ENCODE data around the gene GH1. TPM values are rescaled to one million over a fixed set of nuclear protein-coding genes. Genes with fewer than 3 reads are reported as not detected.
"Not testable (repeated sequence)": the region's sequence is repeated elsewhere in the genome, so short reads cannot be mapped to it uniquely, and the experiment has no call there.

Gene GH1
- total RNA-seq, 1 experiment from 2014 or later, result not detected

GRCh38 chr17:63910096-63910495 lies 8.5 kb downstream of the GH1 start:
- no peak for DNase-seq
- Histone ChIP-seq H2BK12ac (ENCODE audit: insufficient read length, low read depth, low read length) (no peak overlapping the region), H4K5ac (ENCODE audit: insufficient read length, low read depth, low read length) (no peak overlapping the region), H2BK120ac (ENCODE audit: low read depth, low read length, poor library complexity, severe bottlenecking) (no peak overlapping the region), H3K4me2 (ENCODE audit: insufficient read depth, insufficient read length, low read length) (no peak overlapping the region), H3T11ph (ENCODE audit: low read length) (no peak overlapping the region), H2AFZ (ENCODE audit: low read length) (no peak overlapping the region), H4K8ac (replicated peaks; ENCODE audit: insufficient read length, low read depth, low read length) (no peak overlapping the region), H3K4ac (ENCODE audit: low read depth, low read length) (no peak overlapping the region), H3K9ac (ENCODE audit: extremely low read depth, insufficient read length, low read length) (no peak overlapping the region), H4K20me1 (ENCODE audit: control insufficient read depth, insufficient read depth, insufficient read length) (no peaks in the 10 kb centered on the region), H3K27me3 (ENCODE audit: insufficient read depth, low read length) (no peaks in the 10 kb centered on the region), H3K14ac (ENCODE audit: insufficient read depth, low read length) (no peak overlapping the region), H3K4me1 (ENCODE audit: insufficient read depth, low read length) (no peaks in the 10 kb centered on the region; the same call in 1 of the 2 replicates), H3K79me1 (ENCODE audit: insufficient read depth, low read depth, low read length, poor library complexity, severe bottlenecking) (no peaks in the 10 kb centered on the region), H2BK20ac (ENCODE audit: low read depth, low read length, poor library complexity, severe bottlenecking) (no peak overlapping the region), H3K9me3 (ENCODE audit: control insufficient read depth, low read depth, low read length) (no peaks in the 10 kb centered on the region), H3K23me2 (ENCODE audit: insufficient read length, low read depth, low read length, poor library complexity, severe bottlenecking) (no peaks in the 10 kb centered on the region), H3K56ac (ENCODE audit: insufficient read length, low read depth, low read length) (no peak overlapping the region), H2BK15ac (ENCODE audit: low read depth, low read length) (no peak overlapping the region), H3K23ac (ENCODE audit: insufficient read length, low read depth, low read length) (no peak overlapping the region), H2AK5ac (ENCODE audit: insufficient read length, low read length) (no peak overlapping the region), H3K27ac (ENCODE audit: insufficient read length, low read depth, low read length) (no peak overlapping the region), H4K91ac (ENCODE audit: insufficient read length, low read depth, low read length) (no peak overlapping the region), H2BK5ac (ENCODE audit: insufficient read length, low read length) (no peak overlapping the region), H3K79me2 (ENCODE audit: insufficient read depth, low read length) (no peaks in the 10 kb centered on the region), H3K18ac (ENCODE audit: insufficient read length, low read depth, low read length) (no peak overlapping the region)
- Mint-ChIP-seq H3K4me3 (no peak overlapping the region), H3K4me1 (peaks cover 12 to 25% of the 10 kb centered on the region in 2 experiments), H3K27me3 (ENCODE audit: low read depth) (peaks cover 4% of the 10 kb centered on the region), H3K36me3 (ENCODE audit: insufficient read depth in 1 of 3, low read depth in 3 of 3) (no peaks in the 10 kb centered on the region), H3K27ac (no peak overlapping the region; a peak in 1 of 7 replicates), H3K9me3 (no peaks in the 10 kb centered on the region; a peak in 1 of 5 replicates)
- no peak for TF ChIP-seq CTCF (conservative IDR thresholded peaks at IDR 0.05)
- no CpG with 5 or more reads among the region's 14 CpGs for WGBS (ENCODE audit: extremely low coverage, insufficient read length, low lambda C conversion rate)

- not testable (repeated sequence) for H2AK5ac ChIP-seq (ENCODE audit: insufficient read length, low read length); H3K4ac ChIP-seq (ENCODE audit: low read depth, low read length); H3K79me2 ChIP-seq (ENCODE audit: insufficient read depth, low read length); H3K4me2 ChIP-seq (ENCODE audit: insufficient read depth, insufficient read length, low read length); H4K5ac ChIP-seq (ENCODE audit: insufficient read length, low read depth, low read length); H3K9me3 ChIP-seq (ENCODE audit: control insufficient read depth, low read depth, low read length); H3K23ac ChIP-seq (ENCODE audit: insufficient read length, low read depth, low read length); H3K36me3 Mint-ChIP-seq (ENCODE audit: insufficient read depth in 1 of 3, low read depth in 3 of 3); H3K9me3 Mint-ChIP-seq; H3T11ph ChIP-seq (ENCODE audit: low read length); H2BK20ac ChIP-seq (ENCODE audit: low read depth, low read length, poor library complexity, severe bottlenecking); H3K4me3 Mint-ChIP-seq; H3K27ac Mint-ChIP-seq; H3K18ac ChIP-seq (ENCODE audit: insufficient read length, low read depth, low read length); H4K8ac ChIP-seq (replicated peaks; ENCODE audit: insufficient read length, low read depth, low read length); H2BK12ac ChIP-seq (ENCODE audit: insufficient read length, low read depth, low read length); H3K27me3 Mint-ChIP-seq (ENCODE audit: low read depth); H2BK120ac ChIP-seq (ENCODE audit: low read depth, low read length, poor library complexity, severe bottlenecking); H3K9ac ChIP-seq (ENCODE audit: extremely low read depth, insufficient read length, low read length); H2BK5ac ChIP-seq (ENCODE audit: insufficient read length, low read length); H4K91ac ChIP-seq (ENCODE audit: insufficient read length, low read depth, low read length); DNase-seq; H4K20me1 ChIP-seq (ENCODE audit: control insufficient read depth, insufficient read depth, insufficient read length); H3K27me3 ChIP-seq (ENCODE audit: insufficient read depth, low read length); H2AFZ ChIP-seq (ENCODE audit: low read length); H3K23me2 ChIP-seq (ENCODE audit: insufficient read length, low read depth, low read length, poor library complexity, severe bottlenecking); H3K56ac ChIP-seq (ENCODE audit: insufficient read length, low read depth, low read length); H2BK15ac ChIP-seq (ENCODE audit: low read depth, low read length); H3K14ac ChIP-seq (ENCODE audit: insufficient read depth, low read length); H3K4me1 ChIP-seq (ENCODE audit: insufficient read depth, low read length); H3K27ac ChIP-seq (ENCODE audit: insufficient read length, low read depth, low read length); H3K79me1 ChIP-seq (ENCODE audit: insufficient read depth, low read depth, low read length, poor library complexity, severe bottlenecking)
- H3K4me1 Mint-ChIP-seq, result peaks cover 12 to 25% of the 10 kb centered on the region in 2 experiments
- WGBS (ENCODE audit: extremely low coverage, insufficient read length, low lambda C conversion rate), result no CpG with 5 or more reads among the region's 10 CpGs
Measured at GRCh38 chr17:63909586-63909985, 9.1 kb downstream of the GH1 start.
